ENCODE data around the gene TNFAIP8L2.

Gene TNFAIP8L2

GRCh38 chr1:151156515-151156819, at the start of gene TNFAIP8L2:
TSS of gene TNFAIP8L2 (plus strand) at chr1:151156649. CDS start at chr1:151158698, 2,049 bp downstream.
- no peak for DNase-seq

- peak; percentile 1 for DNase-seq
These were observed 49.6 kb upstream of the TNFAIP8L2 start for GRCh38 chr1:151106894-151107293.

GRCh38 chr1:151108331-151108730, 48.1 kb upstream of the TNFAIP8L2 start:
- no peak for DNase-seq

- DNase-seq: no peak
These were observed 42.6 kb upstream of the TNFAIP8L2 start for GRCh38 chr1:151113877-151114276.

GRCh38 chr1:151124763-151125403, 31.6 kb upstream of the TNFAIP8L2 start:
- DNase-seq: no peak

- DNase-seq: no peak
These were observed 27.6 kb upstream of the TNFAIP8L2 start for GRCh38 chr1:151128800-151129199.

GRCh38 chr1:151130987-151131586, 25.4 kb upstream of the TNFAIP8L2 start:
- DNase-seq: peak; percentile 74

- no peak for DNase-seq
These were observed 24.6 kb upstream of the TNFAIP8L2 start for GRCh38 chr1:151131701-151132334.

- DNase-seq: no peak
These were observed 24.0 kb upstream of the TNFAIP8L2 start for GRCh38 chr1:151132335-151133017.

GRCh38 chr1:151133018-151133806, 23.2 kb upstream of the TNFAIP8L2 start:
- DNase-seq: no peak

- no peak for DNase-seq
These were observed 22.1 kb upstream of the TNFAIP8L2 start for GRCh38 chr1:151134396-151134795.

- no peak for DNase-seq
These were observed 21.5 kb upstream of the TNFAIP8L2 start for GRCh38 chr1:151134991-151135390.

GRCh38 chr1:151135433-151136385, 20.7 kb upstream of the TNFAIP8L2 start:
- DNase-seq: no peak

GRCh38 chr1:151137789-151138188, 18.7 kb upstream of the TNFAIP8L2 start:
- DNase-seq: no peak

- no peak for DNase-seq
These were observed 13.9 kb upstream of the TNFAIP8L2 start for GRCh38 chr1:151142411-151143056.

GRCh38 chr1:151143057-151143435, 13.4 kb upstream of the TNFAIP8L2 start:
- DNase-seq: no peak

GRCh38 chr1:151143986-151144385, 12.5 kb upstream of the TNFAIP8L2 start:
- no peak for DNase-seq

GRCh38 chr1:151144474-151145303, 11.8 kb upstream of the TNFAIP8L2 start:
- no peak for DNase-seq

GRCh38 chr1:151145304-151146071, 11.0 kb upstream of the TNFAIP8L2 start:
- DNase-seq: peak; percentile 10

- DNase-seq: no peak
These were observed 10.4 kb upstream of the TNFAIP8L2 start for GRCh38 chr1:151146072-151146411.
